SK-N-SH treated with all-trans-retinoic acid at 6 μM for 48 hours (cell line): ENCODE measurements around the gene PALD1.

ENCODE experiments used
- ATAC-seq: fragments of 200-7000 bp; cut with Tn5 transposase; 3 replicates; pipeline ENCODE4 v1.9.1; 2020; ENCODE audit warnings: mild to moderate bottlenecking, moderate library complexity
- ARNTL ChIP-seq: fragments of 450-650 bp; formaldehyde crosslinking; IDR thresholded peaks from 2 replicates; pipeline ENCODE4 v1.5.0; 2020; ENCODE audit warnings: low read depth, mild to moderate bottlenecking, moderate library complexity, borderline replicate concordance
- BACH2 ChIP-seq: fragments of 250-450 bp; sonication (Bioruptor Pico); IDR thresholded peaks from 2 replicates; pipeline ENCODE4 v1.9.0; 2021; ENCODE audit warnings: mild to moderate bottlenecking, borderline replicate concordance
- ESRRG ChIP-seq: fragments of 250-450 bp; sonication (Bioruptor Pico); IDR thresholded peaks from 2 replicates; pipeline ENCODE4 v1.6.1; 2021; ENCODE audit warnings: mild to moderate bottlenecking
- GLIS3 ChIP-seq: fragments of 250-450 bp; sonication (Bioruptor Pico); IDR thresholded peaks from 2 replicates; pipeline ENCODE4 v1.5.0; 2020; ENCODE audit warnings: mild to moderate bottlenecking, moderate library complexity
- PPARA ChIP-seq: fragments of 250-450 bp; sonication (Bioruptor Pico); IDR thresholded peaks from 2 replicates; pipeline ENCODE4 v1.5.0; 2020; ENCODE audit warnings: mild to moderate bottlenecking, borderline replicate concordance
- RARB ChIP-seq: fragments of 250-450 bp; sonication (Bioruptor Pico); IDR thresholded peaks from 2 replicates; pipeline ENCODE4 v1.8.0; 2021; ENCODE audit warnings: mild to moderate bottlenecking, moderate library complexity
- ZC3H10 ChIP-seq: fragments of 250-450 bp; sonication (Bioruptor Pico); IDR thresholded peaks from 2 replicates; pipeline ENCODE4 v1.5.1; 2021; ENCODE audit warnings: mild to moderate bottlenecking, moderate library complexity
- ZFP3 ChIP-seq: fragments of 250-450 bp; sonication (Bioruptor Pico); IDR thresholded peaks from 2 replicates; pipeline ENCODE4 v1.5.0; 2020; ENCODE audit warnings: mild to moderate bottlenecking, moderate library complexity
- TF ChIP-seq, protein P1 (sequence below): fragments of 250-450 bp; sonication (Bioruptor Pico); IDR thresholded peaks from 2 replicates; pipeline ENCODE4 v1.5.1; 2020; ENCODE audit warnings: low read depth, mild to moderate bottlenecking, moderate library complexity
- TF ChIP-seq, protein P2 (sequence below): fragments of 250-450 bp; sonication (Bioruptor Pico); IDR thresholded peaks from 2 replicates; pipeline ENCODE4 v1.5.0; 2020; ENCODE audit warnings: mild to moderate bottlenecking, moderate library complexity
- TF ChIP-seq, protein P3 (sequence below): fragments of 250-450 bp; sonication (Bioruptor Pico); IDR thresholded peaks from 2 replicates; pipeline ENCODE4 v1.8.0; 2021; ENCODE audit warnings: low read depth, mild to moderate bottlenecking, moderate library complexity, borderline replicate concordance
- TF ChIP-seq, protein P4 (sequence below): fragments of 250-450 bp; sonication (Bioruptor Pico); IDR thresholded peaks from 2 replicates; pipeline ENCODE4 v1.5.1; 2021; ENCODE audit warnings: mild to moderate bottlenecking, moderate library complexity

The PALD1 gene

DNA sequence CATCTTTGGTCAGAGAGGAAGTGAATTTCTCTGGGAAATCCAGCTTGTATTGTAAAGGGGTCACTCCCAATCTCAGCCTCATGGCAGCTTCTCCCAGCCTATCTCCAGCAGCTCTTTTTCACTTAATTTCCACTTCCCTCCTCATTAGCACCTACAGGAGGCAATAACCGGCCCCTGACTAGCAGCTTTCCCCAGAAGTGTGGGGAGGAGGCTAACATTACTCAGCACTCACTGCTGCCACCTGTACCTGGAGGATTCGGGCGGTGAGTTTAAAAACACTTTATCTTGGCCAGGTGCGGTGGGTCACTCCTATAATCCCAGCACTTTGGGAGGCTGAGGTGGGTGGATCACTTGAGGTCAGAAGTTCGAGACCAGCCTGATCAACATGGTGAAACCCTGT is 40.8 kb upstream of the PALD1 start:
- TF ChIP-seq PPARA (CRISPR knock-in tag) (no peak), ARNTL (CRISPR knock-in tag) (no peak), RARB (CRISPR knock-in tag) (no peak), ESRRG (CRISPR knock-in tag) (no peak), GLIS3 (CRISPR knock-in tag) (no peak)
- TF ChIP-seq, protein P1, sequence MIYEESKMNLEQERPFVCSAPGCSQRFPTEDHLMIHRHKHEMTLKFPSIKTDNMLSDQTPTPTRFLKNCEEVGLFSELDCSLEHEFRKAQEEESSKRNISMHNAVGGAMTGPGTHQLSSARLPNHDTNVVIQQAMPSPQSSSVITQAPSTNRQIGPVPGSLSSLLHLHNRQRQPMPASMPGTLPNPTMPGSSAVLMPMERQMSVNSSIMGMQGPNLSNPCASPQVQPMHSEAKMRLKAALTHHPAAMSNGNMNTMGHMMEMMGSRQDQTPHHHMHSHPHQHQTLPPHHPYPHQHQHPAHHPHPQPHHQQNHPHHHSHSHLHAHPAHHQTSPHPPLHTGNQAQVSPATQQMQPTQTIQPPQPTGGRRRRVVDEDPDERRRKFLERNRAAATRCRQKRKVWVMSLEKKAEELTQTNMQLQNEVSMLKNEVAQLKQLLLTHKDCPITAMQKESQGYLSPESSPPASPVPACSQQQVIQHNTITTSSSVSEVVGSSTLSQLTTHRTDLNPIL (CRISPR knock-in tag) = no peak
- TF ChIP-seq, protein P2, sequence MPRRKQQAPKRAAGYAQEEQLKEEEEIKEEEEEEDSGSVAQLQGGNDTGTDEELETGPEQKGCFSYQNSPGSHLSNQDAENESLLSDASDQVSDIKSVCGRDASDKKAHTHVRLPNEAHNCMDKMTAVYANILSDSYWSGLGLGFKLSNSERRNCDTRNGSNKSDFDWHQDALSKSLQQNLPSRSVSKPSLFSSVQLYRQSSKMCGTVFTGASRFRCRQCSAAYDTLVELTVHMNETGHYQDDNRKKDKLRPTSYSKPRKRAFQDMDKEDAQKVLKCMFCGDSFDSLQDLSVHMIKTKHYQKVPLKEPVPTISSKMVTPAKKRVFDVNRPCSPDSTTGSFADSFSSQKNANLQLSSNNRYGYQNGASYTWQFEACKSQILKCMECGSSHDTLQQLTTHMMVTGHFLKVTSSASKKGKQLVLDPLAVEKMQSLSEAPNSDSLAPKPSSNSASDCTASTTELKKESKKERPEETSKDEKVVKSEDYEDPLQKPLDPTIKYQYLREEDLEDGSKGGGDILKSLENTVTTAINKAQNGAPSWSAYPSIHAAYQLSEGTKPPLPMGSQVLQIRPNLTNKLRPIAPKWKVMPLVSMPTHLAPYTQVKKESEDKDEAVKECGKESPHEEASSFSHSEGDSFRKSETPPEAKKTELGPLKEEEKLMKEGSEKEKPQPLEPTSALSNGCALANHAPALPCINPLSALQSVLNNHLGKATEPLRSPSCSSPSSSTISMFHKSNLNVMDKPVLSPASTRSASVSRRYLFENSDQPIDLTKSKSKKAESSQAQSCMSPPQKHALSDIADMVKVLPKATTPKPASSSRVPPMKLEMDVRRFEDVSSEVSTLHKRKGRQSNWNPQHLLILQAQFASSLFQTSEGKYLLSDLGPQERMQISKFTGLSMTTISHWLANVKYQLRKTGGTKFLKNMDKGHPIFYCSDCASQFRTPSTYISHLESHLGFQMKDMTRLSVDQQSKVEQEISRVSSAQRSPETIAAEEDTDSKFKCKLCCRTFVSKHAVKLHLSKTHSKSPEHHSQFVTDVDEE (CRISPR knock-in tag) = no peak
- TF ChIP-seq, protein P3, sequence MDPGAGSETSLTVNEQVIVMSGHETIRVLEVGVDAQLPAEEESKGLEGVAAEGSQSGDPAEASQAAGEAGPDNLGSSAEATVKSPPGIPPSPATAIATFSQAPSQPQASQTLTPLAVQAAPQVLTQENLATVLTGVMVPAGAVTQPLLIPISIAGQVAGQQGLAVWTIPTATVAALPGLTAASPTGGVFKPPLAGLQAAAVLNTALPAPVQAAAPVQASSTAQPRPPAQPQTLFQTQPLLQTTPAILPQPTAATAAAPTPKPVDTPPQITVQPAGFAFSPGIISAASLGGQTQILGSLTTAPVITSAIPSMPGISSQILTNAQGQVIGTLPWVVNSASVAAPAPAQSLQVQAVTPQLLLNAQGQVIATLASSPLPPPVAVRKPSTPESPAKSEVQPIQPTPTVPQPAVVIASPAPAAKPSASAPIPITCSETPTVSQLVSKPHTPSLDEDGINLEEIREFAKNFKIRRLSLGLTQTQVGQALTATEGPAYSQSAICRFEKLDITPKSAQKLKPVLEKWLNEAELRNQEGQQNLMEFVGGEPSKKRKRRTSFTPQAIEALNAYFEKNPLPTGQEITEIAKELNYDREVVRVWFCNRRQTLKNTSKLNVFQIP (CRISPR knock-in tag) = no peak
- ATAC-seq = no peak

DNA sequence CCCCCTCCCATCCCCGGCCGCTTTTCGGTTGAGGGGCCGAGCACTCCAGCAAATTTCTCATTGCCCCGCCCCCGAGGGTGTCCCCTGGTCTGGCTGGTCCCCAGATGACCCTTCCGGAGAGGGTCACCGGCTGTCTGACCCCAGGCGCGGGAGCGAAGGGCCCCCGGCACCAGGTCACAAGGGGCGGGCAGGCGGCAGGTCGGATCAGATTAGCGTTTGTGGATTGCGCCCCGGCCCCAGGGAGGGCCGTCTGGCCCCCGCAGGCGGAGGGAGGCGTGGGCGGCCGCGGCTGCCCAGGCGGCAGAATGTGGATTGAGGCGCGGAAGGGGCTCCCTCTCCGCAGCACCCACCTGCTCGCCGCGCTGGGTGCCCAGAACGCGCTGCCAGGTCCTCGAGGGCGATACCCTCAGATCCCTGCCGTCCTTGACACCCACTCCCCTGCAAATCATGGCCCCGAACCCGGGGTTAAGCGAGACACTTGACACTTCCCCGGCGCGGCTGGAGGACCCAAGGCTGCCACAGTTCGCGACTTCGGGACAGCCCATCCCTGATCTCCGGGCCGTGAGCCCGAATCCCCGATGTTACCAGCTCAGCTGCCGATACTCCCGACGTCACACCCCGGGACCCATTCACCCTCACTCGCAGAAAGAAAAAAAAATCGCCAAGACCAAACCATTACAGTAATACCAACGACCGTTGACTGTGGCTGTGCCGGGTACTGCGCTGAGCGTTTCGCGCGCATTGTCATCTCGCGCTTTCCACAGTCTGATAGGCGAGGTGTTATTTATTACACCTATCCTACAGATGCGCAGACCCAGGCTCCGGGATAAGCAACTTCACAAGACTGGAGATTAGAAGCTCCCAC is 38.0 kb upstream of the PALD1 start:
- TF ChIP-seq, protein P1 (CRISPR knock-in tag) = no peak
- TF ChIP-seq ARNTL (CRISPR knock-in tag) (no peak), ZC3H10 (CRISPR knock-in tag) (no peak), ZFP3 (CRISPR knock-in tag) (no peak), GLIS3 (CRISPR knock-in tag) (no peak), RARB (CRISPR knock-in tag) (no peak)
- TF ChIP-seq, protein P4, sequence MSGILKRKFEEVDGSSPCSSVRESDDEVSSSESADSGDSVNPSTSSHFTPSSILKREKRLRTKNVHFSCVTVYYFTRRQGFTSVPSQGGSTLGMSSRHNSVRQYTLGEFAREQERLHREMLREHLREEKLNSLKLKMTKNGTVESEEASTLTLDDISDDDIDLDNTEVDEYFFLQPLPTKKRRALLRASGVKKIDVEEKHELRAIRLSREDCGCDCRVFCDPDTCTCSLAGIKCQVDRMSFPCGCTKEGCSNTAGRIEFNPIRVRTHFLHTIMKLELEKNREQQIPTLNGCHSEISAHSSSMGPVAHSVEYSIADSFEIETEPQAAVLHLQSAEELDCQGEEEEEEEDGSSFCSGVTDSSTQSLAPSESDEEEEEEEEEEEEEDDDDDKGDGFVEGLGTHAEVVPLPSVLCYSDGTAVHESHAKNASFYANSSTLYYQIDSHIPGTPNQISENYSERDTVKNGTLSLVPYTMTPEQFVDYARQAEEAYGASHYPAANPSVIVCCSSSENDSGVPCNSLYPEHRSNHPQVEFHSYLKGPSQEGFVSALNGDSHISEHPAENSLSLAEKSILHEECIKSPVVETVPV (CRISPR knock-in tag) = no peak
- TF ChIP-seq, all 23 proteins: peak for 0
- ATAC-seq = peak; percentile 37

DNA sequence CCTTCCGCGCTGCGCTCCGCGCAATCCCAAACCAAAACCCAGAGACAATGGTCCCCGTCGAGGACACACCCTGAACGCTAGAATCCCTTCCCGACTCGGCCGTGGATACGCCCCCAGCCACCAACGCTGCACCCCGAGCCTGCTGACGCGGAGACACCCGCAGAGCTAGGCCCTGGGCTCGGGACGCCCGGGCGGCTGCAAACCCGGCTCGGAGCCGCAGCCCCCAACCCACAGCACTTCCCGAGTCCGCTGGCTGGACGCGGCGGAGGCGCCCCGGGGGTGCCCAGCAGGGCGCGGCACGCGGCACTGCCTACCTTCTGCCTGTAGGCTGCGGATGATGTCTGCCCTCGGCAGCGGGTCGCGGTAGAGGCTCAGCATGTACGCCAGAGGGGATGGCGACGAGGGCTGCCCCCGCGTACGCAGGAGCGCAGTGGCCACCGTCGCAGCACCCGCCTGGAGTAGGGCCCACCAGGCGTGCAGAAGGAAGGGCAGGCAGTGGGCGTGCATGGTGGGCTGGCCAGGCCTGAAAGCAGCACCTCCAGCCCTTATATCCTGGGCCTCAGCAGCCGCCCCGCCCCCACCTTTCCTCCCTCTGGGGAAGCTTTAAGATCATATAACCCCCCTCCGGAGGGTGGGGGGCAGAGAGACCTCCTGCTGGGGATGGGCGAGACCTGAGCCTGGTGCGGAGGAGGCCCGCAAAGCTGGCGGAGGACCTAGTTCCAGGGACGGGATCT is 37.2 kb upstream of the PALD1 start, which contains the start of gene NODAL:
NODAL (minus strand) TSS at position 521 of the 734 bp plus-strand sequence; CDS start at position 507, 14 bp downstream.
- TF ChIP-seq, protein P3 (CRISPR knock-in tag) = no peak
- ATAC-seq = no peak; the same call in 2 of the 3 replicates

DNA sequence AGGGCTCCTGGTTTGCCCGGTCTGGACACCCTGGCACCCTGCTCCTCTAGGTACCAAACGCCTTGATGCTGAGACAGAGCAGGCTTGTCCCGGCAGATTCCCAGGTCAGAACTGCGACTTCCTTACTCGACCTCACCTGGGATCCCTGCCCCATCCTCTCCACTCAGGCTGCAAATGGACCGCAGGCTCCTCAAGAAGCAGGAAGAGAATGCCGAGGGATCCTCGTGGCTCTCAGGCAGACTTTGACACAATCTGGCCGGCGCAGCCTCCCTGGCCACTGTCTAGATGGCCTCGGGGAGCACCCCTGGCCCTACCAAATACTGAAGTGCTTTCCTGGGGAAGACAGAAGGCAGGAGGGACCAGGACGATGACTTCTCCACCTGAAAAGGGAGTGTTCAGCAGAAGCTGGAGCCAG is 36.7 kb upstream of the PALD1 start:
- ATAC-seq = no peak
- no peak for TF ChIP-seq BACH2 (CRISPR knock-in tag)
- TF ChIP-seq ZC3H10 (CRISPR knock-in tag) = no peak
- no peak for TF ChIP-seq PPARA (CRISPR knock-in tag)
- TF ChIP-seq, all 23 proteins: peak for 0
